C1 segment of cervical spinal cord (tissue), 14 donors: Measurements from ENCODE around the gene FBRSL1.

Experiments
- DNase-seq, 14 donors: peaks; one replicate each; lab custom pipeline; 2025; lab: John Stamatoyannopoulos, UW

The FBRSL1 gene

GRCh38 chr12:132510746-132511477 is 21.0 kb downstream of the FBRSL1 start:
- DNase-seq = no peak

GRCh38 chr12:132511516-132512196 is 21.7 kb downstream of the FBRSL1 start:
- peak in 2 of 14 donors; percentile 26 to 50 for DNase-seq

GRCh38 chr12:132512197-132513069 is 22.5 kb downstream of the FBRSL1 start:
- DNase-seq = peak in 6 of 14 donors; percentile 12 to 65 (median 40)

- peak in 2 of 14 donors; percentile 16 to 65 for DNase-seq
These were observed 23.1 kb downstream of the FBRSL1 start for GRCh38 chr12:132513070-132513398.

- no peak for DNase-seq
These were observed 23.6 kb downstream of the FBRSL1 start for GRCh38 chr12:132513458-132514135.

GRCh38 chr12:132514216-132514820 is 24.4 kb downstream of the FBRSL1 start:
- DNase-seq = peak in 1 of 14 donors; percentile 61

- DNase-seq = no peak
These were observed 24.9 kb downstream of the FBRSL1 start for GRCh38 chr12:132514838-132515237.

- no peak for DNase-seq
These were observed 26.4 kb downstream of the FBRSL1 start for GRCh38 chr12:132516095-132517012.

- no peak for DNase-seq
These were observed 27.2 kb downstream of the FBRSL1 start for GRCh38 chr12:132517013-132517739.

- DNase-seq = peak in 3 of 14 donors; percentile 13 to 26 (median 15)
These were observed 27.8 kb downstream of the FBRSL1 start for GRCh38 chr12:132517740-132518100.

- no peak for DNase-seq
These were observed 28.5 kb downstream of the FBRSL1 start for GRCh38 chr12:132518354-132518992.

- DNase-seq = no peak
These were observed 30.7 kb downstream of the FBRSL1 start for GRCh38 chr12:132520421-132521199.

GRCh38 chr12:132521200-132521580 is 31.2 kb downstream of the FBRSL1 start:
- no peak for DNase-seq

- DNase-seq = no peak
These were observed 31.9 kb downstream of the FBRSL1 start for GRCh38 chr12:132521712-132522292.

GRCh38 chr12:132522592-132523380 is 32.8 kb downstream of the FBRSL1 start:
- peak in 1 of 14 donors; percentile 23 for DNase-seq

- DNase-seq = peak in 12 of 14 donors; percentile 14 to 79 (median 52)
These were observed 33.8 kb downstream of the FBRSL1 start for GRCh38 chr12:132523576-132524331.
